ENCODE data around the gene PCDHGA8. TPM values are rescaled to one million over a fixed set of nuclear protein-coding genes. Genes with fewer than 3 reads are reported as not detected.
A peak's percentile ranks its signal among the peaks of the same experiment; 100 is the strongest.
"Not testable (repeated sequence)": the region's sequence is repeated elsewhere in the genome, so short reads cannot be mapped to it uniquely, and the experiment has no call there.

The PCDHGA8 gene
- total RNA-seq, 3 donors from 2014 or later (not counting 1 experiment from before 2014, with no cell fraction given): 0.07 to 0.28 (median 0.09) TPM

- peaks cover 51% of the 10 kb centered on the region for H3K27me3 ChIP-seq (ENCODE audit: control insufficient read depth, insufficient read depth, low read length)
- WGBS (ENCODE audit: insufficient coverage): 49% methylated on average over 43 of the region's 43 CpGs
- TF ChIP-seq CTCF (IDR thresholded peaks at IDR 0.05): no peak
These were observed 7.8 kb upstream of the PCDHGA8 start for GRCh38 chr5:141384471-141385267.

GRCh38 chr5:141387557-141388311, 4.7 kb upstream of the PCDHGA8 start, which contains the start of gene PCDHGB4:
Gene PCDHGB4 (plus strand): TSS chr5:141387698. CDS start chr5:141387885, 187 bp downstream.
- ATAC-seq (peak; percentile 81 to 89 (median 84)), DNase-seq (peak in 1 of 2 donors; percentile 10)
- intact Hi-C loops (cut with micrococcal nuclease): loop anchor here (5.0 kb wide), 1 partner anchor 35 kb away; the partner anchor contains the start of gene PCDHGA11
- H3K4me3 ChIP-seq (ENCODE audit: low read length); H3K36me3 Mint-ChIP-seq; H3K4me1 Mint-ChIP-seq; H3K27ac ChIP-seq (ENCODE audit: low read length); H3K9me3 Mint-ChIP-seq; H3K27ac Mint-ChIP-seq; H3K36me3 ChIP-seq (ENCODE audit: control insufficient read depth, insufficient read depth, low read length); H3K4me1 ChIP-seq (ENCODE audit: control insufficient read depth, insufficient read depth, low read length): not testable (repeated sequence)
- WGBS (ENCODE audit: insufficient coverage): 16% methylated on average over 16 of the region's 40 CpGs
- H3K4me3 Mint-ChIP-seq: peak within 1 kb of the TSS; percentile 78
- peaks cover 41% of the 10 kb centered on the region for H3K9me3 ChIP-seq (ENCODE audit: control insufficient read depth, insufficient read depth, low read length)
- H3K27me3 ChIP-seq (ENCODE audit: control insufficient read depth, insufficient read depth, low read length): peaks cover 60% of the 10 kb centered on the region
- peaks cover 66 to 75% of the 10 kb centered on the region in 2 donors for H3K27me3 Mint-ChIP-seq (ENCODE audit: low read depth in 2 of 2)
- peak; percentile 15 for TF ChIP-seq CTCF (IDR thresholded peaks at IDR 0.05)

More at GRCh38 chr5:141384471-141385267, 7.8 kb upstream of the PCDHGA8 start:
- H3K27ac ChIP-seq (ENCODE audit: low read length): no peak overlapping the region
- peaks cover 0 to 8% of the 10 kb centered on the region in 2 donors for H3K4me1 Mint-ChIP-seq
- peaks cover 69 to 77% of the 10 kb centered on the region in 2 donors for H3K27me3 Mint-ChIP-seq (ENCODE audit: low read depth in 2 of 2)
- no peak overlapping the region for H3K27ac Mint-ChIP-seq
- intact Hi-C loops (cut with micrococcal nuclease): loop anchor here (5.0 kb wide), 1 partner anchor 38 kb away; the partner anchor contains the start of gene PCDHGA11
- H3K4me3 Mint-ChIP-seq: no peak overlapping the region
- H3K9me3 ChIP-seq (ENCODE audit: control insufficient read depth, insufficient read depth, low read length): peaks cover 36% of the 10 kb centered on the region
- no peaks in the 10 kb centered on the region for H3K36me3 Mint-ChIP-seq
- H3K4me1 ChIP-seq (ENCODE audit: control insufficient read depth, insufficient read depth, low read length): peaks cover 4% of the 10 kb centered on the region
- H3K4me3 ChIP-seq (ENCODE audit: low read length): no peak overlapping the region
- no peak for ATAC-seq
- DNase-seq: no peak
- peaks cover 0 to 3% of the 10 kb centered on the region in 2 donors for H3K9me3 Mint-ChIP-seq
- H3K36me3 ChIP-seq (ENCODE audit: control insufficient read depth, insufficient read depth, low read length): no peaks in the 10 kb centered on the region

- Mint-ChIP-seq H3K27ac (no peak overlapping the region), H3K36me3 (peaks cover 7% of the 10 kb centered on the region), H3K4me3 (no peak overlapping the region), H3K9me3 (peaks cover 0 to 5% of the 10 kb centered on the region in 2 donors), H3K4me1 (no peaks in the 10 kb centered on the region), H3K27me3 (ENCODE audit: low read depth in 2 of 2) (peaks cover 64 to 75% of the 10 kb centered on the region in 2 donors)
- Histone ChIP-seq H3K27me3 (ENCODE audit: control insufficient read depth, insufficient read depth, low read length) (peaks cover 56% of the 10 kb centered on the region), H3K4me1 (ENCODE audit: control insufficient read depth, insufficient read depth, low read length) (no peaks in the 10 kb centered on the region), H3K4me3 (ENCODE audit: low read length) (no peak overlapping the region), H3K27ac (ENCODE audit: low read length) (no peak overlapping the region), H3K9me3 (ENCODE audit: control insufficient read depth, insufficient read depth, low read length) (peaks cover 41% of the 10 kb centered on the region), H3K36me3 (ENCODE audit: control insufficient read depth, insufficient read depth, low read length) (no peaks in the 10 kb centered on the region)
- TF ChIP-seq CTCF (IDR thresholded peaks at IDR 0.05): no peak
- ATAC-seq (no peak), DNase-seq (no peak)
- 66% methylated on average over 7 of the region's 10 CpGs for WGBS (ENCODE audit: insufficient coverage)
- intact Hi-C loops (cut with micrococcal nuclease): loop anchor here (5.0 kb wide), 1 partner anchor 34 kb away; the partner anchor contains the start of gene PCDHGA11
These were observed 3.8 kb upstream of the PCDHGA8 start for GRCh38 chr5:141388661-141389060.
